Measurements from ENCODE around the gene KRTAP3-2. TPM values are rescaled to one million over a fixed set of nuclear protein-coding genes. Genes with fewer than 3 reads are reported as not detected.

KRTAP3-2 gene
- total RNA-seq, 2 donors from 2014 or later, result not detected

DNA sequence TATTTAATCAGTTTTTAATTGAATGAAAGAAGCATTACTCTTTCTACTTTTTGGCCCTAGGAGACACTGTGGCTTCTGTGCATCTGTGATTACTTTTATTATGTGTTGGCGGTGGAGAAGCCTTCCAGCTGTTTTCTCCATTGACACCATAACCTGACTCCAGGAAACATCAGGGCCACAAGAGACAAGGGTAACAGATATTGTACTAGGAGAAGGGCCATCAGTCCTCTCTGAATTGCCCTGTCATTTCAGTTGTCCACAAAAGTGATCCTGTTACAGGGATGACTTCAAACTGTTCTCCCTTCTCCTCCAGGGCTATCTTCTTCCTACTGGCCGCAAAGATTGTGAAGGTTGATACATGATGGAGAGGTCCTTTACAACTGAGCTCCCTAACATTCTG, 47.6 kb downstream of the KRTAP3-2 start:
- TF ChIP-seq, protein P1, sequence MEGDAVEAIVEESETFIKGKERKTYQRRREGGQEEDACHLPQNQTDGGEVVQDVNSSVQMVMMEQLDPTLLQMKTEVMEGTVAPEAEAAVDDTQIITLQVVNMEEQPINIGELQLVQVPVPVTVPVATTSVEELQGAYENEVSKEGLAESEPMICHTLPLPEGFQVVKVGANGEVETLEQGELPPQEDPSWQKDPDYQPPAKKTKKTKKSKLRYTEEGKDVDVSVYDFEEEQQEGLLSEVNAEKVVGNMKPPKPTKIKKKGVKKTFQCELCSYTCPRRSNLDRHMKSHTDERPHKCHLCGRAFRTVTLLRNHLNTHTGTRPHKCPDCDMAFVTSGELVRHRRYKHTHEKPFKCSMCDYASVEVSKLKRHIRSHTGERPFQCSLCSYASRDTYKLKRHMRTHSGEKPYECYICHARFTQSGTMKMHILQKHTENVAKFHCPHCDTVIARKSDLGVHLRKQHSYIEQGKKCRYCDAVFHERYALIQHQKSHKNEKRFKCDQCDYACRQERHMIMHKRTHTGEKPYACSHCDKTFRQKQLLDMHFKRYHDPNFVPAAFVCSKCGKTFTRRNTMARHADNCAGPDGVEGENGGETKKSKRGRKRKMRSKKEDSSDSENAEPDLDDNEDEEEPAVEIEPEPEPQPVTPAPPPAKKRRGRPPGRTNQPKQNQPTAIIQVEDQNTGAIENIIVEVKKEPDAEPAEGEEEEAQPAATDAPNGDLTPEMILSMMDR (IDR thresholded peaks at IDR 0.05), result no peak
- no peak for TF ChIP-seq POLR2A (IDR thresholded peaks at IDR 0.05)
- ATAC-seq, result no peak
- intact Hi-C loops (cut with DNase I), result no loop called here
- WGBS, 2 donors, result 86 to 95% methylated on average over 2 of the region's 2 CpGs
- no peak for DNase-seq
- peaks cover 17% of the 10 kb centered on the region for H3K4me1 ChIP-seq
- H3K27me3 ChIP-seq, result no peaks in the 10 kb centered on the region
- no peaks in the 10 kb centered on the region for H3K36me3 ChIP-seq (replicated peaks in 1 of 2; ENCODE audit: insufficient read depth in 1 of 2, low read depth in 2 of 2)
- no peak overlapping the region for H3K4me3 ChIP-seq
- peak overlapping the region in 3 of 4 donors; percentile 19 to 71 (median 53) for H3K27ac ChIP-seq
- no peaks in the 10 kb centered on the region for H3K9me3 ChIP-seq

DNA sequence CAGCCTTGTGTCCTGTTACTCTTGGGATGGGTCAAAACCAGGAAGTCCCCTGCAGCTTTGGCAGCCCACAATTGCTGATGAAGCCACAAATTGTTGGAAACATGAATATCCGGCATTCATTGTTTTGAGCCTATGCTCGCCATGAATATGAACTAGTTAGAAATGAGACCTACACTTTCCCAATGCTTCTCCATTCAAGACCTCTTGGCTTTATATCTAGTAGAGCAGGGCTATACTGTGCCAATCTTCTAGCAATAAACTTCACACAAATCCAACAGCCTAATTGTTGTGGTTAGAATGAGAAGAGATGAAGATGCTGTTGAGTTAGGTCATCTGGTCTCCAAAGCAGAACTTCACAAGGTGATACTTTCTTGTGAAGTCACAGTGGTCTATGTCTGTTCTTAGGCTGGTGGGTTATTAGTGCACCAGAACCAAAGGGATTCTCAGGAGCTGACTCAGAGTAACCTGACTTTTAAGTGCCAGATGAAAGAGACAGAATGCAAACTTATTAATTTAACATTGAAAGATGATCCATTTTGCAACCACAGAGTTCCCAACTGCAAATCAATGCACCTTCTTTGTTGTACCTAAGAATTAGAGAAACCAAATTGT, 48.6 kb downstream of the KRTAP3-2 start:
- Histone ChIP-seq H3K27ac (no peak overlapping the region), H3K27me3 (no peaks in the 10 kb centered on the region), H3K4me1 (peaks cover 8% of the 10 kb centered on the region), H3K9me3 (no peaks in the 10 kb centered on the region), H3K4me3 (no peak overlapping the region), H3K36me3 (replicated peaks in 1 of 2; ENCODE audit: insufficient read depth in 1 of 2, low read depth in 2 of 2) (no peaks in the 10 kb centered on the region)
- intact Hi-C loops (cut with DNase I), result no loop called here
- DNase-seq (no peak), ATAC-seq (no peak)
- no peak for TF ChIP-seq POLR2A (IDR thresholded peaks at IDR 0.05)
- TF ChIP-seq, protein P1 (IDR thresholded peaks at IDR 0.05), result no peak
- WGBS, 2 donors, result 96 to 97% methylated on average over 2 of the region's 2 CpGs

- intact Hi-C loops (cut with DNase I), result no loop called here
- Histone ChIP-seq H3K4me3 (no peak overlapping the region), H3K27ac (no peak overlapping the region), H3K4me1 (peaks cover 9% of the 10 kb centered on the region), H3K9me3 (no peaks in the 10 kb centered on the region), H3K27me3 (no peaks in the 10 kb centered on the region), H3K36me3 (replicated peaks in 1 of 2; ENCODE audit: insufficient read depth in 1 of 2, low read depth in 2 of 2) (no peaks in the 10 kb centered on the region)
- ATAC-seq (no peak), DNase-seq (no peak)
- TF ChIP-seq POLR2A (IDR thresholded peaks at IDR 0.05), result no peak
- TF ChIP-seq, protein P1 (IDR thresholded peaks at IDR 0.05), result no peak
- WGBS, 2 donors, result 64 to 72% methylated on average over 7 of the region's 7 CpGs
These were observed 49.5 kb downstream of the KRTAP3-2 start for GRCh38 chr17:40950176-40950575.

GRCh38 chr17:40949418-40949817, 50.3 kb downstream of the KRTAP3-2 start:
- TF ChIP-seq, protein P1 (IDR thresholded peaks at IDR 0.05), result no peak
- no peak for TF ChIP-seq POLR2A (IDR thresholded peaks at IDR 0.05)
- H3K27me3 ChIP-seq, result no peaks in the 10 kb centered on the region
- no peak for DNase-seq
- ATAC-seq, result no peak
- intact Hi-C loops (cut with DNase I), result no loop called here
- H3K27ac ChIP-seq, result no peak overlapping the region
- peaks cover 10% of the 10 kb centered on the region for H3K4me1 ChIP-seq
- H3K9me3 ChIP-seq, result no peaks in the 10 kb centered on the region
- H3K36me3 ChIP-seq (replicated peaks in 1 of 2; ENCODE audit: insufficient read depth in 1 of 2, low read depth in 2 of 2), result no peaks in the 10 kb centered on the region
- no peak overlapping the region for H3K4me3 ChIP-seq
- 12 to 25% methylated on average over 10 of the region's 10 CpGs for WGBS, 2 donors

Small RNA genes within 50 kb of the gene (small RNA-seq; reads per million reads assigned to genes)
- gene KRTAP3-4P, result not detected

Other genes starting within 250 kb of the KRTAP3-2 start
- gene KRT25, start 244.6 kb downstream of the KRTAP3-2 start, total RNA-seq, result not detected
- gene KRT26, start 227.7 kb downstream of the KRTAP3-2 start, total RNA-seq, result not detected
- gene KRT27, start 217.4 kb downstream of the KRTAP3-2 start, total RNA-seq, result not detected
- not detected for gene KRT28, start 199.9 kb downstream of the KRTAP3-2 start, total RNA-seq
- gene KRT10, start 177.3 kb downstream of the KRTAP3-2 start, total RNA-seq, result 1 to 10 TPM; 3.3 to 8.0 TPM
- not detected for gene KRT12, start 132.7 kb downstream of the KRTAP3-2 start, total RNA-seq
- not detected for gene KRT20, start 114.7 kb downstream of the KRTAP3-2 start, total RNA-seq
- gene KRT23, start 62.3 kb downstream of the KRTAP3-2 start, total RNA-seq, result 1 to 10 TPM; 2.3 to 9.6 TPM
- not detected for gene KRT39, start 33.0 kb downstream of the KRTAP3-2 start, total RNA-seq
- 1 to 10 TPM in 1 of 2 donors, not detected in 1; 1.6 TPM for gene KRT40, start 15.6 kb downstream of the KRTAP3-2 start, total RNA-seq
- not detected for gene KRTAP3-3, start 5.7 kb downstream of the KRTAP3-2 start, total RNA-seq
- not detected for gene KRTAP3-1, start 9.2 kb upstream of the KRTAP3-2 start, total RNA-seq
- not detected for gene KRTAP1-5, start 27.3 kb upstream of the KRTAP3-2 start, total RNA-seq
- not detected for gene KRTAP1-4, start 30.3 kb upstream of the KRTAP3-2 start, total RNA-seq
- not detected for gene KRTAP1-3, start 35.0 kb upstream of the KRTAP3-2 start, total RNA-seq
- not detected for gene KRTAP1-1, start 41.5 kb upstream of the KRTAP3-2 start, total RNA-seq
- not detected for gene KRTAP2-1, start 47.4 kb upstream of the KRTAP3-2 start, total RNA-seq
- not detected for gene KRTAP2-2, start 55.3 kb upstream of the KRTAP3-2 start, total RNA-seq
- not detected for gene KRTAP2-3, start 60.2 kb upstream of the KRTAP3-2 start, total RNA-seq
- not detected for gene KRTAP2-4, start 66.0 kb upstream of the KRTAP3-2 start, total RNA-seq
- not detected for gene KRTAP4-7, start 84.2 kb upstream of the KRTAP3-2 start, total RNA-seq
- gene KRTAP4-8, start 98.2 kb upstream of the KRTAP3-2 start, total RNA-seq, result not detected
- gene KRTAP4-16, start 102.3 kb upstream of the KRTAP3-2 start, total RNA-seq, result not detected
- gene KRTAP4-9, start 105.5 kb upstream of the KRTAP3-2 start, total RNA-seq, result not detected
- not detected for gene KRTAP4-11, start 118.5 kb upstream of the KRTAP3-2 start, total RNA-seq
- not detected for gene KRTAP4-12, start 124.3 kb upstream of the KRTAP3-2 start, total RNA-seq
- not detected for gene KRTAP4-6, start 140.6 kb upstream of the KRTAP3-2 start, total RNA-seq
- gene KRTAP4-5, start 149.9 kb upstream of the KRTAP3-2 start, total RNA-seq, result not detected
- gene KRTAP4-4, start 160.8 kb upstream of the KRTAP3-2 start, total RNA-seq, result not detected
- not detected for gene KRTAP4-3, start 168.3 kb upstream of the KRTAP3-2 start, total RNA-seq
- not detected for gene KRTAP4-2, start 178.3 kb upstream of the KRTAP3-2 start, total RNA-seq
- gene KRTAP4-1, start 185.0 kb upstream of the KRTAP3-2 start, total RNA-seq, result not detected
- gene KRTAP9-1, start 190.0 kb upstream of the KRTAP3-2 start, total RNA-seq, result not detected
- gene KRTAP9-2, start 226.7 kb upstream of the KRTAP3-2 start, total RNA-seq, result not detected
- gene KRTAP9-3, start 232.5 kb upstream of the KRTAP3-2 start, total RNA-seq, result not detected
- gene KRTAP9-8, start 238.1 kb upstream of the KRTAP3-2 start, total RNA-seq, result not detected
- gene KRTAP9-4, start 249.8 kb upstream of the KRTAP3-2 start, total RNA-seq, result not detected

Measured in body of pancreas (tissue), 4 donors.